GM21367 (cell line): ENCODE measurements around the gene SCYGR8.
"Not testable (repeated sequence)": the region's sequence is repeated elsewhere in the genome, so short reads cannot be mapped to it uniquely, and the experiment has no call there.

Source experiments
- ATAC-seq: cut with Tn5 transposase; IDR thresholded peaks from one replicate; pipeline ENCODE4 v1.9.1; 2021; ENCODE audit not compliant: unreplicated experiment

Gene SCYGR8, protein sequence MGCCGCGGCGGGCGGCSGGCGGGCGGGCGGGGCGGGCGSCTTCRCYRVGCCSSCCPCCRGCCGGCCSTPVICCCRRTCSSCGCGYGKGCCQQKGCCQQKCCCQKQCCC

DNA sequence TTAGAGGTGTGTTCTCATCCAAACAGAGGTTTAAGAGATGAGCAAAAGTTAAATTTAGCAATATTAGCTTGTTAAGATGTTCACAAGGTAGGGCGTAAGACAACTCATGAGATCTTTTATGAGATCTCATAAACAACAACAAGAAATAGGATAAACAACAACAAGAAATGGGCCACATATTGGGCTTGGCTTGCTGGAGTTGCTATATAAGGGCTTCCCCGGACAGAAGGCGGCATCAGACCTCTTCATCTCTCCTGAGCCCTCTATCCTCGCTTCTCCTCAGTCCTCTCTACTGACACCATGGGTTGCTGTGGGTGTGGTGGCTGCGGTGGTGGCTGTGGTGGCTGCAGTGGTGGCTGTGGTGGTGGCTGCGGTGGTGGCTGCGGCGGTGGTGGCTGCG, at the start of gene SCYGR8:
Gene SCYGR8, plus strand, starts transcription at position 301 of the 400 bp plus-strand sequence. Its CDS starts 0 bp downstream, at position 301.
- ATAC-seq, result no peak

DNA sequence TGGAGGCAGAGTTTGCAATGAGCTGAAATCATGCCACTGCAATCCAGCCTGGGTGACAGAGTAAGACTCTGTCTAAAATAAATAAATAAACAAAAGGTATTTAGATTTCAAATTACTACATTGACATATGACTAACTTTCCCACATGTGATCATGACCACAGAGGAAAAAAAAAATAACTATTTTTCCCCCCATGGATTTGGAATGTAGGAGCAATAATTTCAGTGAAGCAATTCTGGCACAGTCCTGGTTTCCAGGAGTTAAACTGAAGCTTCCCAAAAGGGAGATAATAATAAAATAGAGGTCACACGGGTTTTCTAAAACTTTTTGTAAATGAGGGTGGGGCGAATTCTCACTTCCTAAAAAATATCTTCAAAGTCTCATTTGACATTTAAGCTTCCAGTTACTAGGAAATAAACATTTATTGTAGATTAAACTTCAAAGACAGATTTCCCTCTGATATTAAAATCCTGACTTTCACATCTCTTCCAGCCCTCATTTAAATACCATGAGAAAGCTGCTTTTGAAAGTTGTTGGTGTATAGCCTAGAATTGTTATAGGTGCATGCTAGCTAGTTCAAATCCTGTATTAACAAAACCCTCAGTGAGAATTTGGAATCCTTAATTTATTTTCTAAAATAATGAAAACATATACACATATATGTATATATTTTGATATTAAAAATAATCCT, 48.6 kb upstream of the SCYGR8 start:
- no peak for ATAC-seq

DNA sequence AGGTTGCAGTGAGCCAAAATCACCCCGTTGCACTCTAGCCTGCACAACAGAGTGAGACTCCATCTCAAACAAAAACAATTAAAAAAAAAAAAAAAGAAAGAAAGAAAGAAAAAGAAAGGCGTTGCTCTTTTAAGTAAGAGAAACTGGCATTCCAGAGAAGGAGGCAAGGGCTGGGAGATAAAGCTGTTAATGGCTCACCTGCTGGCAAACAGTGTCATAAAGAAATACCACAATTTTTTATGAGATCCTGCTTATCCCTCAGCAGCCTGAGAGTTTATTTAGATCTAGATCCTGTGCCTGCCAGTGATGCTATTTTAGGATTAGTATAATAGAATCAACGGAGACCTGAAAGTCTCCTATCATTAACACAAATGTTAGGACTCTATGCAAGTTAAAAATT, 44.1 kb upstream of the SCYGR8 start:
- no peak for ATAC-seq

DNA sequence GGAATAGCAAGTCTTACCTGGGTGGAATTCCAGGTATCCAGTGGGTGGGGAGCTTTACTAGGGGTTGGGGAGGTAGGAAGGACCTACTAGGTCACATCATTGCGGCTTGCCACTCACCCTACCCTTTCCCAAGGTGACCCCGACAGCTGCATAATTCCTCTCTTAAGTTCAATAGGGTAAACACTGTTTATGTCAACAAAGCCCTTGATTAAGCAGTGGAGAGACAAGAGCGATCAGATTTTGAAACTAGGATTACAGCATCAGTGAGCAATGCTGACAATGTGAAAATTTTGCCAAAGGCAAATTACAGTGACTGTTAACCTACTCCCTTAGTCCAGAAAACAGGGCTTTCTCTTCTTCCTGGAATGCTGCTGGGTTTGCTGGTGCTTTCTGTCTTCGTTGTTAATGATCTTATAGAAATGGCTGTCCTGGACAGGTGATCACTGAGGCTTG, 42.4 kb upstream of the SCYGR8 start:
- no peak for ATAC-seq

DNA sequence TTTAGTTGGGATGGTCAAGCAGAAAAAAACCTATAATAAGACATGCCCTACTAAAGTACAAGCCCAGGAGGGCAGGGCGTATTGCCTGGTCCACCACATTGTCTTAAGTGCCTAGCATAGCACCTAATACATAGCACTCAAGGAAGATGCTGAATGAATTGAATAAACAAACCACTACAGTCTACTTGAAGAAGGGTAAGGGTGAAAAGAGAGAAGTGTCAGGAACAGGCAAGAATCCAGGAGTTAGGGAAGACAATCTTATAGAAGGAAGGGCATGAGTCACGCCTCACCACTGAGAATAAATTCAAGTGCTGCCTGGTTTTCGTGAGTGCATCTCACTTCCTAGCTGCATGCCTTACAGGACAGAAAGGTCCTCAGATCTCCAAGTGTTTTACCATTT, 41.7 kb upstream of the SCYGR8 start:
- no peak for ATAC-seq

DNA sequence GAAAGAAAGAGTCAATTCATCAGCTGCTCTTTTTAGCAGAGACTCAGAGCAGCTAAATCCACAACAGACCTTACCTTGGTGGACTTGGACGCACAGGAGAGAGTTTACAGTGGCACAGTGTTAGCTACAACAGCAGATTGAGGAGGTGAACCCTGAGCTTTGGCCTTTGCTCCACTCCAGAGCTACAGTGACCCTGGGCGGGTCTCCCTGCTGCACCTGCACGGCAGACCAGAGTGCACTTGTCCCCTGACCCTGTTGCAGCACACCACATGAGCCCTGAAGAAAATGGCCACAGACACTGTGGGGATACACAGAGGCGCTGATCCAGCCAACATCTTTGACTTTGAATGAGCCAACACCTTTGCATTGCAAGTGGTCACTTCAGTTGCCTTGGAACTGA, 38.8 kb upstream of the SCYGR8 start:
- ATAC-seq, result no peak

DNA sequence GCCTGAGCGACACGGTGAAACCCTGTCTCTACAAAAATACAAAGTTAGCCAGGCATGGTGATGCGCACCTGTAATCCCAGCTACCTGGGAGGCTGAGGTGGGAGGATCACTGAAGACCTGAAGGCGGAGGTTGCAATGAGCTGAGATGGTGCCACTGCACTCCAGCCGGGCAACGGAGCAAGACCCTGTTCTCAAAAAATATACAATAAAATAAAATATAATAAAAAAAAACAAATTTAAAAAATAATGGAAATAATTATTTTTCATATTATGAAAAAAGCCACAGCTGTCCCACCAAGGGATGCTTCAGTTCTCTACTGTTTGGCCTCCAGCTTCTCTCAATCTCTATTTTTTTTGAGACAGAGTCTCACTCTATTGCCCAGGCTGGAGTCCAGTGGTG, 38.3 kb upstream of the SCYGR8 start:
- no peak for ATAC-seq

DNA sequence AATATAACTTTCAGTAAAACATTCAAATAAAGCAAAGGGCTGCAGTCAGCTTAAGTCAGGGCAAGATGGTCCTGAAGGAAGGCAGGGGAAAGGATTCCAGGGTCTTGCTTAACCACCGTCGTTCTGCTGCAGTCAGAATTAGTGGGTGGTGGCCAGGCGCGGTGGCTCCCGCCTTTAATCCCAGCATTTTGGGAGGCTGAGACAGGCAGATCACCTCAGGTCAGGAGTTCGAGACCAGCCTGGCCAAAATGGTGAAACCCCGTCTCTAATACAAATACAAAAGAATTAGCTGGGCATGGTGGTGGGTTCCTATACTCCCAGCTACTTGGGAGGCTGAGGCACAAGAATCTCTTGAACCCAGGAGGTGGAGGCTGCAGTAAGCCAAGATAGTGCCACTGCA, 34.7 kb upstream of the SCYGR8 start:
- ATAC-seq, result no peak

DNA sequence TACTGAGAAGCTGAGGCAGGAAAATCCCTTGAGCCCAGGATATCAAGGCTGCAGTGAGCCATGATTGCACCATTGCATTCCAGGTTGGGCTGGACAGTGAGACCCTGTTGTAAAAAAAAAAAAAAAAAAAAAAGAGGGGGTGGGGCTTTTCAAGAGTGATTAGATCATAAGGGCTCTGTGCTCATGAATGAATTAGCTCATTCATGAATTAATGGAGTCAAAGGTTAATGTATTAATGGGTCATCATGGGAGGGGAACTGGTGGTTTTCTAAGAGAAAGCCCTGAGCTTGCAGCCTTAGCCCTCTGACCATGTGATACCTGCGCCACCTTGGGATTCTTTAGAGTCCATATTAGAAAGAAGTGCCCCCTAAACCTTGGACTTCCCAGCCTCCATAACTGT, 32.4 kb upstream of the SCYGR8 start:
- no peak for ATAC-seq

DNA sequence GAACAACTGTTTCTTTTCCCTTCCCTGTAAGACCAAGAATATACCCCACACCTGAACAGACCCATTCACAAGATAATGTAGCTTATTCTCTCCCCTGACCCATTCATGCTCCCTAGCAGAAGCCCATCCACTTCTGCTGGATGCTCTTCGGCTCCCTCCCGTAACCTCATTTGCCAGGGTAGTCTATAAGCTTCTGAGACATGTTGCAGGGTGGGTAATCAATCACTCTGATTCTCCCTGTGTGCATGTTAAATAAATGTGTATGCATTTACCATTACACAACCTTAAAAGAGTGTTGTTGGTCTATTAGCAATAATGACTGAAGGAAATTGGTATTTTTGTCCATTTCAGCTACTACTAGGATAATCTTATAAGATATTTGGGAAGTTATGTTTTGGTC, 29.2 kb upstream of the SCYGR8 start:
- no peak for ATAC-seq

DNA sequence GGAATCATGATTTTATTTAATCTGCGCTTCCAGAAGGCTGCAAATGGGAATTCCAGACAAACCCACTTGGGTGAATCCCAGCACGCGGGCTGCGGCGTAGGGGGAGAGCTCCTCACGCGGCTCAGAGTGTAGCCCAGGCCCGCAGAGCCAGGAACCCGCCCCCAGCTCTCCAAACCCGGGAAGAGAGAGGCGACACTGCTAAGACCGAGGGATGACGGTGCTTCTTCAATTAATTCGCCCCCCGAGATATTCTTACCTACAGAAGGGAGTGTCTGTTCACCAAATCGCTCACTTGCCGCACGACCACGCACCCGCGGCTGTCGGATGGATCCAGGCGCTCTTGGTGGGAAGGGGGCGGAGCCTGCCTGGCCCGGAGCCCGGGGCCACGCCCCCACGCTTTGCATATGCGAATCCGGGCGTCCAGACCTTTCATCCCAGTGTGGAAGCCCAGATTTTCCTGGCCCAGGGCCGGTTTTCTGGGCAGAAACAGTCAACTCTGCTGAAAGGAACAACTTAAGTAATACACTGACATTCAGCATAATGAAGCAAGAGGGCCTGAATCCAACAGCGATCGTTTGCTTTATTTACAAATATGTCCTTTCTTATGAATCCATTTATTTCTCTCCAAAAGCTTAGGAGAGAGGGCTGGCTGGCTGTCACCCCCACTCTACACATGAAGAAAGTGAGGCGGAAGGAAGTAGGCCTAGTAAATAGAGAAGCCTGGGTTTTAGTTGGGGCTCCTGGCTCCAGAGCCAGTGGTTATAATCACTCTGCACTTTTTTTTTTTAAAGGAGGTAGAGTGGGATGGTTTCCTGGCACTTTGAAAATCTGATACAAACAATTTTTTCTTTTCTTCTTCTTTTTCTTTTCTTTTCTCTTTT, 27.8 kb upstream of the SCYGR8 start, which contains the start of gene SLC19A3:
Gene SLC19A3, minus strand, starts transcription at position 342 of the 881 bp plus-strand sequence. CDS start 15,710 bp downstream, outside the sequence.
- no peak for ATAC-seq

DNA sequence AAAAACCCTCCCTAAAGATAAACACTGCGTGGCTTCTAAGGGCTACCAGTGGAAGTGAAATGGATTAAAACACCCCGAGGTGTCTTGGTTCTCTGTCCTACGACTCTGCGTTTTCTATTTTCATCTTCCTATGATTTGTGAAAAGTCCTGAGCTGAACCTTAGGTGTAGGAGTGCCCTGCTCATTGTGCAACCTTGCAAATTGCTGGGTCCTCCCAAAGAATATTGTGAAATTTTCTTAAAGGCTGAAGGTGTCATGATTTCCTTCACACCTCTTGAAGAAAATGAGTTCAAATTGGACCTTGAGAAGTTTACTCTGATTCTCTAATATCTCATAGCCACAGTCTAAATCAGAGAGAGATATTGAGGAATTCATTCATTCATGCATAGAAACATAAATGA, 26.1 kb upstream of the SCYGR8 start:
- no peak for ATAC-seq

DNA sequence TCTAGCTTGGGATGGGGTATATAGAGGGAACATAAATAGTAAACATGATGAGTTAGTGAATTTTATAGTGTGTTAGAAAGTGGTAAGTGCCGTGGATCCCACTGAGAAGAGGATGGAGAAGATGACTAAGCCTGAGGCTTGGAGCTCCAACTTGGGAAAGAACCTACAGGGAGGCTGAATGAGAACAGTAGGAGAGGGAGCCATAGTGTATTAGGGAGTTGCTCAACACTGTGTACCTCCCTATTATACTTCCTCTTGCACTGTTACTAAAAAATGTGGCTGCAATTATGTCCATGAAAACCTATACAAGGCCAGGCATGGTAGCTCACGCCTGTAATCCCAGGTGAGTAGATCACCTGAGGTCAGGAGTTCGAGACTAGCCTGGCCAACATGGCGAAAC, 25.0 kb upstream of the SCYGR8 start:
- ATAC-seq, result no peak

DNA sequence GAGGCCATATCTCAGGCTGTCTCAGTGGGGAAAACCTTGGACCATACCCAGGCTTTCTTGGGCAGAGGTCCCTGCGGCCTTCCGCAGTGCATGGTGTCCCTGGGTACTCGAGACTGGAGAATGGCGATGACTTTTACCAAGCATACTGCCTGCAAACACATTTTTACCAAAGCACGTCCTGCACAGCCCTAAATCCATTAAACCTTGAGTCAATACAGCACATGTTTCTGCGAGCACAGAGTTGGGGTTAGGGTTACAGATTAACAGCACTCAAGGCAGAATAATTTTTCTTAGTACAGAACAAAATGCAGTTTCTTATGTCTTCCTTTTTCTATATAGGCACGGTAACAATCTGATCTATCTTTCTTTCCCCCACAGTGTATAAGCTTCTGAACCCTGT, 22.9 kb upstream of the SCYGR8 start:
- not testable (repeated sequence) for ATAC-seq

DNA sequence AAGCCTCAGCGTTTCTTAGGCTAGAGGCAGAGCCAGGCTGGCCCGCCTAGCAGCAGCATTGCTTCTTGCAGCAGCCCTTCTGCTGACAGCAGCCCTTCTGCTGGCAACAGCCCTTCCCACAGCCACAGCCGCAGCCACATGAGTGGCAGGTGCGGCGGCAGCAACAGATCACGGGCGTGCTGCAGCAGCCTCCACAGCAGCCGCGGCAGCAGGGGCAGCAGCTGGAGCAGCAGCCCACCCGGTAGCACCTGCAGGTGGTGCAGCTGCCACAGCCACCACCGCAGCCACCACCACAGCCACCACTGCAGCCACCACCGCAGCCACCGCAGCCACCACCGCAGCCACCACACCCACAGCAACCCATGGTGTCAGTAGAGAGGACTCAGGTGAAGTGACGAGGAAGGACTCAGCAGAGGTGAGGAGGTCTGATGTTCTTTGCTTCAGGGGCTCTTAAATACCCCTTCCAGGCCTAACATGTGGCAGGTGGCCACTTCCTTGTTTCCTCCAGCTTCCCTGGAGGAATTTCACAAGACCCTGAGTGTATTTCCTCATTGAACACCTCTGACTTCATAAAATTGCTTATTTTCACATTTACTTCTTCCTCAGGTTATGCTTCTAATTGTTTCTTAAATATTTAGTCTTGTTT, 21.2 kb upstream of the SCYGR8 start, which contains the start of gene SCYGR6:
Gene SCYGR6, minus strand, starts transcription at position 364 of the 646 bp plus-strand sequence. Its CDS starts 0 bp downstream, at position 364.
- ATAC-seq, result no peak

DNA sequence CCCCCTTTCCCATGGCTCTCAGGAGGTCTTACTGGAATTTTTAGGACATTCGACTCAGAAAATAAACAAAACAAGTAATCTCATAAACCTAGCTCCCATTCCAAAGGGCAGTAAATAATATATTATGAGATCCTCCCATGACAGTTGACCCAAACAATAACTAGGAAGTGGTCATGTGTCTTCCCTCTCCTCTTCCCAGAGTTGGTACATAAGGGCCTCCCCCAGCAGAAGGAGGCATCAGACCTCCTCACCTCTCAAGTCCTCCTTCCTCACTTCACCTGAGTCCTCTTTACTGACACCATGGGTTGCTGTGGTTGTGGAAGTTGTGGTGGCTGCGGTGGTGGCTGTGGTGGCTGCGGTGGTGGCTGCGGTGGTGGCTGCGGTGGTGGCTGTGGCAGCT, 17.7 kb upstream of the SCYGR8 start, which contains the start of gene SCYGR7:
Gene SCYGR7, plus strand, starts transcription at position 301 of the 400 bp plus-strand sequence. Its CDS starts 0 bp downstream, at position 301.
- no peak for ATAC-seq

DNA sequence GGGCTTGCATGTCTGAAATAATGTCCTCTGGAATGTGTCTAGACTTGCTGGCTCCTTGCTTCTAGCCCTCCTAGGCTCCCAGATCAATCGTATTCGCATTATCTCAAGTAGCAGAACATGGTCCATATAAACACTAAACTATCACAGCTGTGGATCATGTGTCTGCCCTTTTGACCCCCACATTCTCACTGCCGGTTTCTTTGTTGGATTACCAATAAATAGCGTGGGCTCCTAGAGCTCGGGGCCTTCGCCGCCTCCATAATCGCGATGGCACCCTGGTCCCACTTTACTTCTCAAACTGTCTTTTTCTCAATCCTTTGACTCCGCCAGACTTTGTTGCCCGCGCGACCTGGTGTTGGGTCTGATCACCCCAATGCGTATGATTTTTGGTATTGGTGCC, 6.3 kb upstream of the SCYGR8 start:
- no peak for ATAC-seq

DNA sequence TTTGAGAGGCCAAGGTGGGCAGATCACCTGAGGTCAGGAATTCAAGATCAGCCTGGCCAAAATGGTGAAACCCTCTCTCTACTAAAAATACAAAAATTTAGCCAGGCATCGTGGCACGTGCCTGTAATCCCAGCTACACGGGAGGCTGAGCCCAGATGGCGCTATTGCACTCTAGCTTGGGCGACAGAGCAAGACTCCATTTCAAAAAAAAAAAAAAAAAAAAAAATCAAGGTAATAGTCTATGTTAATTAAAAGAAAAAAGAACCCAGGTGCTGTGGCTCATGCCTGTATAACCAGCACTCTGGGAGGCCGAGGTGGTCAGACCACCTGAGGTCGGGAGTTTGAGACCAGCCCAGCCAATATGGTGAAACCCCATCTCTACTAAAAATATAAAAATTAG, 5.0 kb upstream of the SCYGR8 start:
- ATAC-seq, result not testable (repeated sequence)

DNA sequence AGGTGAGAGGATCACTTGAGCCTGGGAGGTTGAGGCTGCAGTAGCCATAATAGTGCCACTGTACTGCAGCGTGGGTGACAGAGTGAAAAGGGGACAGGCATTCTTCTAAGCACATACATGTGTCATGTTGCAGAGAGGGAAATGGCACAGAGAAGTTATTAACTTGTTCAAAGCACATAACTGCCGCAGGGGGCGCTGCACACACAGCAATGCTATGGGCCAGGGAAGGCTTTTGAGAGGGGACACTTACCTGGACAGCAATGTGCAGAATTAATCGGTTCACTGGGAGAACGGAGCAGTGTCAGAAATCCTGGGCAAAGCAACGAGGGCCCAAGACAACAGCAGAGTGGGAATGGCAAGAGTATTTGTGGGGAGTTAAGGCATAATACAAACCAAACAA, 2.4 kb downstream of the SCYGR8 start:
- no peak for ATAC-seq

DNA sequence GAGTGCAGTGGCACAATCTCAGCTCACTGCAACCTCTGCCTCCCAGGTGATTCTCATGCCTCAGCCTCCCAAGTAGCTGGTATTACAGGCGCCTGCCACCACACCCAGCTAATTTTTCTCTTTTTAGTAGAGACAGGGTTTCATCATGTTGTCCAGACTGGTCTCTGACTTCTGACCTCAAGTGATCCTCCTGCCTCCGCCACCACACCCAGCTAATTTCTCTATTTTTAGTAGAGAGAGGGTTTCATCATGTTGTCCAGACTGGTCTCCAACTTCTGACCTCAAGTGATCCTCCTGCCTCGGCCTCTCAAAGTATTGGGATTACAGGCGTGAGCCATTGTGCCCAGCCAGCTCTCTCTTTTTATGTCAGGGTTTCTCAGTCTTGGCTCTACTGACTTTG, 10.6 kb downstream of the SCYGR8 start:
- ATAC-seq, result not testable (repeated sequence)
